Measurements from ENCODE around the gene RPL18A.

RPL18A gene

GRCh38 chr19:17832443-17833208 lies 27.1 kb upstream of the RPL18A start:
- Histone ChIP-seq H3K9me3 (ENCODE audit: low read length) (no peaks in the 10 kb centered on the region), H3K36me3 (ENCODE audit: insufficient read depth, low read length) (no peaks in the 10 kb centered on the region), H2AFZ (ENCODE audit: low read depth, low read length) (no peak overlapping the region), H3K27me3 (ENCODE audit: insufficient read depth, low read length) (peaks cover 3% of the 10 kb centered on the region), H3K4me3 (ENCODE audit: low read length) (no peak overlapping the region), H3K4me1 (ENCODE audit: insufficient read depth, low read length) (peaks cover 2% of the 10 kb centered on the region)

DNA sequence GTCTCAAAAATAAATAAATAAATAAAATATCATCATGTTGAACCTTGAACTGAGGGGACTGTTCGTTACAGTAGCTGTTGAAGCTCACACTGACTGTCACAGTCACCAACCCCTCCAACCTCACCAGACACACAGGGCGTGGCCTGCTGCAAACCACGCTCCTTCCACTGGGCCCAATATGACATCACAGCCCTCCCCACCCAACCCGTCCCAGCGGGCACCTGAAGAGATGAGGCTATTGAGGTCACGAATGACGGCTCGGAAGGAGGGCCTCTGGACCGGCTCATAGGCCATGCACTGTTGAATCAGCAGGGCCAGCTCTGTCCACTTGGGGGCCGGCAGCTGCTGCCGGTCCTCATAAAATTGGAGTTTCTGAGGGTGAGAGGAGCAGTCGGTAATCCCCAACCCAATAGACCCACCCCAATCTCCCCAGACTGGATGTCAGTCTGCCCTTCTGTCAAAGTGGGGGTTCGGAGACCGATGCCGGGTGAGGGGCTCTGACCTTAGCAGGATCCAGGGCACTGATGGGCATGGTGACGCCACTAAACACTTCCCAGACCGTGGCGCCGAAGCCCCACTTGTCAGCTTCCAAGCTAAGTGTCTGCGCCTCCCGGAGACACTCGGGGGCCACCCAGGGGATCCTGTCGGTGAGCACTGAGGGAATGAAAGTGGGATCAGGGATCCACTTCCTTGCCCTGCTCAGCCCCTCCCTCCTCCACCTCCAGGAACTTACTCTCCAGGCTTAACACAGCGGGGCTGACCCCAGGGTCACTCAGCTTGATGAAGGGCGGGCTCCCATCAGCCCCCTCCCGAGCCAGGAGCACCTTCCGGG lies 25.1 kb upstream of the RPL18A start:
- Histone ChIP-seq H2AFZ (ENCODE audit: low read depth, low read length) (no peak overlapping the region), H3K36me3 (ENCODE audit: insufficient read depth, low read length) (no peaks in the 10 kb centered on the region), H3K9me3 (ENCODE audit: low read length) (no peaks in the 10 kb centered on the region), H3K4me3 (ENCODE audit: low read length) (no peak overlapping the region), H3K4me1 (ENCODE audit: insufficient read depth, low read length) (peaks cover 2% of the 10 kb centered on the region), H3K27me3 (ENCODE audit: insufficient read depth, low read length) (peaks cover 3% of the 10 kb centered on the region)

GRCh38 chr19:17835182-17836006 lies 24.3 kb upstream of the RPL18A start:
- H3K36me3 ChIP-seq (ENCODE audit: insufficient read depth, low read length): no peaks in the 10 kb centered on the region

GRCh38 chr19:17836530-17836929 lies 23.2 kb upstream of the RPL18A start:
- no peak overlapping the region for H3K4me3 ChIP-seq (ENCODE audit: low read length)
- peaks cover 3% of the 10 kb centered on the region for H3K27me3 ChIP-seq (ENCODE audit: insufficient read depth, low read length)
- H2AFZ ChIP-seq (ENCODE audit: low read depth, low read length): no peak overlapping the region
- no peaks in the 10 kb centered on the region for H3K36me3 ChIP-seq (ENCODE audit: insufficient read depth, low read length)
- H3K4me1 ChIP-seq (ENCODE audit: insufficient read depth, low read length): no peaks in the 10 kb centered on the region
- no peaks in the 10 kb centered on the region for H3K9me3 ChIP-seq (ENCODE audit: low read length)

More at GRCh38 chr19:17835182-17836006, 24.3 kb upstream of the RPL18A start:
- no peak overlapping the region for H2AFZ ChIP-seq (ENCODE audit: low read depth, low read length)
- peaks cover 3% of the 10 kb centered on the region for H3K27me3 ChIP-seq (ENCODE audit: insufficient read depth, low read length)
- no peak overlapping the region for H3K4me3 ChIP-seq (ENCODE audit: low read length)
- no peaks in the 10 kb centered on the region for H3K4me1 ChIP-seq (ENCODE audit: insufficient read depth, low read length)
- H3K9me3 ChIP-seq (ENCODE audit: low read length): no peaks in the 10 kb centered on the region

GRCh38 chr19:17837972-17838371 lies 21.7 kb upstream of the RPL18A start:
- Histone ChIP-seq H3K4me1 (ENCODE audit: insufficient read depth, low read length) (peaks cover 2% of the 10 kb centered on the region), H3K36me3 (ENCODE audit: insufficient read depth, low read length) (no peaks in the 10 kb centered on the region), H2AFZ (ENCODE audit: low read depth, low read length) (no peak overlapping the region), H3K27me3 (ENCODE audit: insufficient read depth, low read length) (peaks cover 3% of the 10 kb centered on the region), H3K9me3 (ENCODE audit: low read length) (no peaks in the 10 kb centered on the region), H3K4me3 (ENCODE audit: low read length) (no peak overlapping the region)

DNA sequence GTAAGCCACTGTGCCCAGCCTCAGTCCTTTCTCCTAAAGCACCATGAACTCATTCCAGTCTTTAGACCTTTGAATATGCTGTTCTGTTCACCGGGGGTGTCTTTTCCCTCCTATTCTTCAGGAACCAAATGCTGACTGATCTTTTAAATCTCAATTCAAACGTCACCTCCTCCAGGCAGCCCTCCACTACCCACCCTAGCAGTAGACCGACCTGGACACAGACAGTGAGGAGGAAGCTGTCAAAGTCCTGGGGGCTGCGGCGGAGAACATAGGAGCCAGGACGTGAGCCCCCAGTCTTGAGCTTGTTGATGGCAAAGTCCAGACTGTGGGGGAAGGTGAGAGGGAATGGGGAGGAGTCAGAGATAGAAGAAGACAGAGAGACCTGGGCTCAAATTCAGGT lies 19.7 kb upstream of the RPL18A start:
- H3K36me3 ChIP-seq (ENCODE audit: insufficient read depth, low read length): no peaks in the 10 kb centered on the region
- peaks cover 2% of the 10 kb centered on the region for H3K4me1 ChIP-seq (ENCODE audit: insufficient read depth, low read length)
- no peak overlapping the region for H2AFZ ChIP-seq (ENCODE audit: low read depth, low read length)
- H3K27me3 ChIP-seq (ENCODE audit: insufficient read depth, low read length): peaks cover 3% of the 10 kb centered on the region
- H3K9me3 ChIP-seq (ENCODE audit: low read length): no peaks in the 10 kb centered on the region
- H3K4me3 ChIP-seq (ENCODE audit: low read length): no peak overlapping the region

GRCh38 chr19:17841371-17841809 lies 18.3 kb upstream of the RPL18A start:
- no peaks in the 10 kb centered on the region for H3K27me3 ChIP-seq (ENCODE audit: insufficient read depth, low read length)
- H3K4me3 ChIP-seq (ENCODE audit: low read length): peak overlapping the region; percentile 18
- peaks cover 2% of the 10 kb centered on the region for H3K4me1 ChIP-seq (ENCODE audit: insufficient read depth, low read length)

GRCh38 chr19:17841810-17842662 lies 17.7 kb upstream of the RPL18A start:
- Histone ChIP-seq H3K9me3 (ENCODE audit: low read length) (no peaks in the 10 kb centered on the region), H3K4me3 (ENCODE audit: low read length) (peak overlapping the region; percentile 19), H2AFZ (ENCODE audit: low read depth, low read length) (peak overlapping the region; percentile 51), H3K4me1 (ENCODE audit: insufficient read depth, low read length) (peaks cover 2% of the 10 kb centered on the region), H3K27me3 (ENCODE audit: insufficient read depth, low read length) (no peaks in the 10 kb centered on the region), H3K36me3 (ENCODE audit: insufficient read depth, low read length) (no peaks in the 10 kb centered on the region)

More at GRCh38 chr19:17841371-17841809, 18.3 kb upstream of the RPL18A start:
- Histone ChIP-seq H2AFZ (ENCODE audit: low read depth, low read length) (peak overlapping the region; percentile 34), H3K9me3 (ENCODE audit: low read length) (no peaks in the 10 kb centered on the region), H3K36me3 (ENCODE audit: insufficient read depth, low read length) (no peaks in the 10 kb centered on the region)

- Histone ChIP-seq H3K27me3 (ENCODE audit: insufficient read depth, low read length) (no peaks in the 10 kb centered on the region), H3K36me3 (ENCODE audit: insufficient read depth, low read length) (no peaks in the 10 kb centered on the region), H3K4me3 (ENCODE audit: low read length) (peak overlapping the region; percentile 19), H3K4me1 (ENCODE audit: insufficient read depth, low read length) (peaks cover 2% of the 10 kb centered on the region), H2AFZ (ENCODE audit: low read depth, low read length) (peak overlapping the region; percentile 51), H3K9me3 (ENCODE audit: low read length) (no peaks in the 10 kb centered on the region)
Observed at GRCh38 chr19:17842663-17843291, 16.9 kb upstream of the RPL18A start.

DNA sequence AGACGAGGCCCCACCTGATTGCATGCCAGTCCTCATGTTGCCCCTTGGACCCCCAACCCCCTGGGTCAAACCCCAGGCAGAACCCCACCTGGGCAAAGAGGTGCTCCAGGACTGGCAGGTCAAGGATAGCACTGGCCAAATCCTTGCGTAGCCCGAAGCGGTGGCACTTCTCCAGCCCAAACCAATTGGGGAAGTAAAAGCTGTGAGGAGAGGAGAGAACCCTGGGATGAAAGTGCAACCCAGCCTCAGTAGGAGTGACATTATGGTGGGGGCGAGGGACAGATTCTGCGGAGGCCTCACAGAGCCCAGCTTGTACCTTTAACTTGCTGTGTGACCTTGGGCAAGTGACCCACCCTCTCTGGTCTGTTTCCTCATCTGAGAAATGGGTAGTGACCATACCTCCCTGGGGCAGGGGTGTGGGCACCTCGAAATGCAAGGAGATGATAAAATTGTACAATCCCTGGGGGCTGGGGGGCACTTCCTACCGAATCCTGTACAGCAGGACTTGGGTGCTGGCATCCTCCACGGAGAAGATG lies 16.4 kb upstream of the RPL18A start:
- H3K36me3 ChIP-seq (ENCODE audit: insufficient read depth, low read length): no peaks in the 10 kb centered on the region
- H3K27me3 ChIP-seq (ENCODE audit: insufficient read depth, low read length): no peaks in the 10 kb centered on the region
- no peaks in the 10 kb centered on the region for H3K9me3 ChIP-seq (ENCODE audit: low read length)
- H3K4me3 ChIP-seq (ENCODE audit: low read length): no peak overlapping the region
- H3K4me1 ChIP-seq (ENCODE audit: insufficient read depth, low read length): peaks cover 2% of the 10 kb centered on the region
- H2AFZ ChIP-seq (ENCODE audit: low read depth, low read length): no peak overlapping the region

GRCh38 chr19:17843908-17844490 lies 15.7 kb upstream of the RPL18A start:
- no peak overlapping the region for H3K4me3 ChIP-seq (ENCODE audit: low read length)
- peaks cover 2% of the 10 kb centered on the region for H3K4me1 ChIP-seq (ENCODE audit: insufficient read depth, low read length)
- no peaks in the 10 kb centered on the region for H3K9me3 ChIP-seq (ENCODE audit: low read length)
- no peaks in the 10 kb centered on the region for H3K27me3 ChIP-seq (ENCODE audit: insufficient read depth, low read length)
- no peak overlapping the region for H2AFZ ChIP-seq (ENCODE audit: low read depth, low read length)
- H3K36me3 ChIP-seq (ENCODE audit: insufficient read depth, low read length): no peaks in the 10 kb centered on the region

Data from neuron (in vitro differentiated cells).